Mononuclear cell (primary cell): Measurements from ENCODE around the gene ZPR1. TPM values are rescaled to one million over a fixed set of nuclear protein-coding genes. Genes with fewer than 3 reads are reported as not detected.
A peak's percentile ranks its signal among the peaks of the same experiment; 100 is the strongest.
"Not testable (repeated sequence)": the region's sequence is repeated elsewhere in the genome, so short reads cannot be mapped to it uniquely, and the experiment has no call there.

Experiments
- H3K27me3 ChIP-seq: 2 replicates; pipeline ENCODE4 v1.6.0; 2011; ENCODE audit warnings: low read length, control low read depth; ENCODE audit not compliant: insufficient read depth
- H3K4me1 ChIP-seq: 2 replicates; pipeline ENCODE4 v1.5.1; 2011; ENCODE audit warnings: mild to moderate bottlenecking, low read length, control low read depth; ENCODE audit not compliant: insufficient read depth
- H3K4me3 ChIP-seq: 2 replicates; pipeline ENCODE4 v1.5.1; 2011; ENCODE audit warnings: mild to moderate bottlenecking, low read length, moderate library complexity
- H3K9me3 ChIP-seq: 2 replicates; pipeline ENCODE4 v1.5.1; 2011; ENCODE audit warnings: low read depth, mild to moderate bottlenecking, control low read depth, low read length
- total RNA-seq: library from RNA; depleted of rRNA; stranded (reverse); fragments of >200 nt; gene quantifications from one replicate; pipeline ENCODE4 v1.2.3, GENCODE V29; 2012

ZPR1 gene
- total RNA-seq, result 49.2 TPM

GRCh38 chr11:116787786-116788486, at the start of gene ZPR1:
TSS of gene ZPR1 (minus strand) at chr11:116788023. CDS start at chr11:116787990, 33 bp downstream.
- no peaks in the 10 kb centered on the region for H3K27me3 ChIP-seq
- peak within 1 kb of the TSS; percentile 76 for H3K4me3 ChIP-seq
- H3K4me1 ChIP-seq, result peaks cover 27% of the 10 kb centered on the region
- no peaks in the 10 kb centered on the region for H3K9me3 ChIP-seq

DNA sequence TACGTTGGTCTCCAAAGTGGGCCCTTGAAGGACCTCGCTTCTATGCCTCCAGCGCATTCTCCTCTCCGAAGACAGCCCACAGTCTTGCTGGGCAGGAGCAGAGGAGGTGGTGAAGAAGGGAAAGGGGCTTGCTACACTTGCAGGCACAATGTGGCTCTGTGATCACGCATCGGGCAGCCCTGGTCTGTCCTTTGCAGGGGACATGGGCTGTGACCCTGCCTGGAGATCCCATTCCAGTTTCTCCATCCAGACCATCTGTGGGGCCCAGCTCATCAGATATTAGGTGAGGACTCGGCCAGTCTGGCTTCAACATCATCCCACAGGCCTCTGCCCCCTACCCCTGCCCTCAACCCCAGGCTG, 48.8 kb upstream of the ZPR1 start:
- Histone ChIP-seq H3K4me1 (peaks cover 18% of the 10 kb centered on the region), H3K9me3 (no peaks in the 10 kb centered on the region), H3K4me3 (no peak overlapping the region), H3K27me3 (no peaks in the 10 kb centered on the region)

GRCh38 chr11:116835791-116836631, 48.2 kb upstream of the ZPR1 start:
- Histone ChIP-seq H3K4me3 (peak overlapping the region; percentile 23), H3K9me3 (no peaks in the 10 kb centered on the region), H3K4me1 (peaks cover 18% of the 10 kb centered on the region), H3K27me3 (no peaks in the 10 kb centered on the region)

GRCh38 chr11:116835042-116835772, 47.4 kb upstream of the ZPR1 start:
- peak overlapping the region; percentile 23 for H3K4me3 ChIP-seq
- H3K9me3 ChIP-seq, result no peaks in the 10 kb centered on the region
- H3K4me1 ChIP-seq, result peaks cover 18% of the 10 kb centered on the region
- H3K27me3 ChIP-seq, result no peaks in the 10 kb centered on the region

DNA sequence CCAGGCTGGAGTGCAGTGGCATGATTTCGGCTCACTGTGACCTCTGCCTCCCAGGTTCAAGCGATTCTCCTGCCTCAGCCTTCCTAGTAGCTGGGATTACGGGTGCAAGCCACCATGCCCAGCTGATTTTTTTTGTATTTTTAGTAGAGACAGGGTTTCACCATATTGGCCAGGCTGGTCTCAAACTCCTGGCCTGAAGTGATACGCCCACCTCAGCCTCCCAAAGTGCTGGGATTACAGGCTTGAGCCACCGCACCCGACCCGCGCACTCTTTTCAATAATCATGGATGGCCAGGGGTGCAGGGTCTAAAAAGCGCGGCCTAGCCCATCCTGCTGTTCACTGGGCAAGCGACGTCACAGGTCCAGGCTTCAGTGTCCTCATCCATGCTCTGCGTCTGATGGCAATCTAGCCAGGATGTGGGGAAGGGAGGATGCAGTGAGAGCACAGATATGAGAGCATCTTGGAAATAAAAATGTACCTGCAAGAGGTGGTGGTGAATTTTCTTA, 46.8 kb upstream of the ZPR1 start:
- not testable (repeated sequence) for H3K4me3 ChIP-seq, H3K9me3 ChIP-seq, H3K27me3 ChIP-seq
- peaks cover 18% of the 10 kb centered on the region for H3K4me1 ChIP-seq

- Histone ChIP-seq H3K9me3 (no peaks in the 10 kb centered on the region), H3K27me3 (no peaks in the 10 kb centered on the region), H3K4me1 (peaks cover 18% of the 10 kb centered on the region), H3K4me3 (no peak overlapping the region)
Measured at GRCh38 chr11:116833816-116834534, 46.2 kb upstream of the ZPR1 start.

DNA sequence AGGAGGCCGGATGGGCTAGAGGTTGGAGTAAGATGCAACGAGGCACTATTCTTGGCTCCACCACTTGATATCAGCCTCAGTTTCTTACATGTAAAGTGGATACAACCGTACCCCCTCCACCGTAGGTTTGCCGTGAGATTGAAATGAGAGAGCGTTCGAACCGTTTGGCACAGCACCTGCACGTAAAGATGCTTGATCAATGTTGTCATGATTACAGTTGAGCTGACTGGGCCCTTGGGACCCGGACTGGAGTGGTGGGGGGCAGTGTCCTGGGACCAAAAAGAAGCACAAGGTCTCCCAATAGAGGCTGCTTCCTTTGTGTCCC, 45.6 kb upstream of the ZPR1 start:
- Histone ChIP-seq H3K4me1 (peaks cover 18% of the 10 kb centered on the region), H3K27me3 (no peaks in the 10 kb centered on the region), H3K4me3 (no peak overlapping the region), H3K9me3 (no peaks in the 10 kb centered on the region)

- H3K4me3 ChIP-seq, result no peak overlapping the region
- H3K4me1 ChIP-seq, result peaks cover 18% of the 10 kb centered on the region
- H3K9me3 ChIP-seq, result no peaks in the 10 kb centered on the region
- no peaks in the 10 kb centered on the region for H3K27me3 ChIP-seq
Measured at GRCh38 chr11:116832350-116833290, 44.8 kb upstream of the ZPR1 start.

- no peak overlapping the region for H3K4me3 ChIP-seq
- H3K27me3 ChIP-seq, result no peaks in the 10 kb centered on the region
- peaks cover 18% of the 10 kb centered on the region for H3K4me1 ChIP-seq
- no peaks in the 10 kb centered on the region for H3K9me3 ChIP-seq
Measured at GRCh38 chr11:116831790-116832349, 44.0 kb upstream of the ZPR1 start.

GRCh38 chr11:116830184-116830912, 42.5 kb upstream of the ZPR1 start:
- no peaks in the 10 kb centered on the region for H3K27me3 ChIP-seq
- H3K9me3 ChIP-seq, result no peaks in the 10 kb centered on the region
- H3K4me3 ChIP-seq, result no peak overlapping the region
- peaks cover 6% of the 10 kb centered on the region for H3K4me1 ChIP-seq

DNA sequence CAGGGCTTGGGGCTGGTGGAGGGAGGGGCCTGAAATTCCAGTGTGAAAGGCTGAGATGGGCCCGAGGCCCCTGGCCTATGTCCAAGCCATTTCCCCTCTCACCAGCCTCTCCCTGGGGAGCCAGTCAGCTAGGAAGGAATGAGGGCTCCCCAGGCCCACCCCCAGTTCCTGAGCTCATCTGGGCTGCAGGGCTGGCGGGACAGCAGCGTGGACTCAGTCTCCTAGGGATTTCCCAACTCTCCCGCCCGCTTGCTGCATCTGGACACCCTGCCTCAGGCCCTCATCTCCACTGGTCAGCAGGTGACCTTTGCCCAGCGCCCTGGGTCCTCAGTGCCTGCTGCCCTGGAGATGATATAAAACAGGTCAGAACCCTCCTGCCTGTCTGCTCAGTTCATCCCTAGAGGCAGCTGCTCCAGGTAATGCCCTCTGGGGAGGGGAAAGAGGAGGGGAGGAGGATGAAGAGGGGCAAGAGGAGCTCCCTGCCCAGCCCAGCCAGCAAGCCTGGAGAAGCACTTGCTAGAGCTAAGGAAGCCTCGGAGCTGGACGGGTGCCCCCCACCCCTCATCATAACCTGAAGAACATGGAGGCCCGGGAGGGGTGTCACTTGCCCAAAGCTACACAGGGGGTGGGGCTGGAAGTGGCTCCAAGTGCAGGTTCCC, 41.8 kb upstream of the ZPR1 start, which contains the start of gene APOC3:
Gene APOC3 (plus strand): TSS at position 383 of the 659 bp plus-strand sequence. CDS start 676 bp downstream, outside the sequence.
- H3K9me3 ChIP-seq, result no peaks in the 10 kb centered on the region
- H3K4me1 ChIP-seq, result no peaks in the 10 kb centered on the region
- H3K27me3 ChIP-seq, result no peaks in the 10 kb centered on the region

GRCh38 chr11:116828632-116829524, 41.1 kb upstream of the ZPR1 start:
- H3K4me1 ChIP-seq, result no peaks in the 10 kb centered on the region
- no peak overlapping the region for H3K4me3 ChIP-seq
- H3K9me3 ChIP-seq, result no peaks in the 10 kb centered on the region
- H3K27me3 ChIP-seq, result no peaks in the 10 kb centered on the region

More for the DNA sequence above, 41.8 kb upstream of the ZPR1 start, which contains the start of gene APOC3:
- no peak within 1 kb of the TSS for H3K4me3 ChIP-seq
